Tibial artery (tissue), 4 donors: ENCODE measurements around the gene BRF1.

Source experiments
- DNase-seq, 2 donors: peaks; one replicate each; pipeline ENCODE4 v3.0.0-alpha.2; 2019
- H3K27ac ChIP-seq, 2 donors: fragments of 200-600 bp; sonication (generic) in 1 of 2; 1 replicate in 1 of 2; 2 replicates in 1 of 2; pipeline ENCODE4 v1.5.1; 2018 to 2019; ENCODE audit warnings: mild to moderate bottlenecking in 1 of 2
- H3K27me3 ChIP-seq, 2 donors: fragments of 200-600 bp; sonication (generic) in 1 of 2; one replicate each; pipeline versions ENCODE4 v1.5.1 to v1.6.0; 2016 to 2019
- H3K36me3 ChIP-seq, 3 donors: fragments of 200-600 bp; sonication (generic) in 2 of 3; one replicate each; pipeline ENCODE4 v1.5.1; 2016 to 2019; ENCODE audit warnings: mild to moderate bottlenecking in 2 of 3
- H3K4me1 ChIP-seq, 4 donors: fragments of 200-600 bp; sonication (generic) in 2 of 4; 1 replicate in 3 of 4; 2 replicates in 1 of 4; pipeline ENCODE4 v1.5.1; 2016 to 2019
- H3K4me3 ChIP-seq, 2 donors: fragments of 200-600 bp; sonication (generic) in 1 of 2; 1 replicate in 1 of 2; 2 replicates in 1 of 2; pipeline ENCODE4 v1.5.1; 2018 to 2019; ENCODE audit warnings: mild to moderate bottlenecking in 2 of 2
- H3K9me3 ChIP-seq, 3 donors: fragments of 200-600 bp; sonication (generic) in 1 of 3; one replicate each; pipeline ENCODE4 v1.5.1; 2016 to 2019
- CTCF ChIP-seq, 2 experiments: fragments of 200-600 bp in 1 of 2; fragments of 450-650 bp in 1 of 2; IDR thresholded peaks; one replicate each; pipeline ENCODE4 v1.5.1; 2017 to 2019; ENCODE audit warnings: antibody characterized with exemption in 2 of 2, mild to moderate bottlenecking in 1 of 2, moderate library complexity in 1 of 2
- intact Hi-C: fragments of 100-400 bp; cut with DNase I; formaldehyde crosslinking; loops from one replicate; pipeline ENCODE4 v1.15.0; 2023; ENCODE audit warnings: low total_unique reads

BRF1 gene

GRCh38 chr14:105187935-105188524, 112.8 kb downstream of the BRF1 start:
- Histone ChIP-seq H3K27ac (no peak overlapping the region), H3K4me3 (no peak overlapping the region), H3K4me1 (no peaks in the 10 kb centered on the region), H3K36me3 (no peaks in the 10 kb centered on the region), H3K27me3 (peaks cover 0 to 65% of the 10 kb centered on the region in 2 donors), H3K9me3 (peaks cover 0 to 9% (median 0%) of the 10 kb centered on the region in 3 donors)
- TF ChIP-seq CTCF (IDR thresholded peaks at IDR 0.05) = no peak
- intact Hi-C loops = no loop called here
- no peak for DNase-seq

- intact Hi-C loops = no loop called here
- Histone ChIP-seq H3K4me3 (no peak overlapping the region), H3K36me3 (no peaks in the 10 kb centered on the region), H3K27me3 (peaks cover 0 to 61% of the 10 kb centered on the region in 2 donors), H3K27ac (no peak overlapping the region), H3K4me1 (no peaks in the 10 kb centered on the region), H3K9me3 (peaks cover 0 to 9% (median 0%) of the 10 kb centered on the region in 3 donors)
- DNase-seq = no peak
- TF ChIP-seq CTCF (IDR thresholded peaks at IDR 0.05) = no peak
Measured at GRCh38 chr14:105187116-105187515, 113.7 kb downstream of the BRF1 start.

GRCh38 chr14:105185973-105186372, 114.8 kb downstream of the BRF1 start:
- DNase-seq = no peak
- peaks cover 0 to 10% (median 0%) of the 10 kb centered on the region in 4 donors for H3K4me1 ChIP-seq
- peaks cover 0 to 9% (median 0%) of the 10 kb centered on the region in 3 donors for H3K9me3 ChIP-seq
- no peak overlapping the region for H3K27ac ChIP-seq
- TF ChIP-seq CTCF (IDR thresholded peaks at IDR 0.05) = no peak
- H3K36me3 ChIP-seq = no peaks in the 10 kb centered on the region
- no peak overlapping the region for H3K4me3 ChIP-seq
- peaks cover 0 to 58% of the 10 kb centered on the region in 2 donors for H3K27me3 ChIP-seq
- intact Hi-C loops = no loop called here

- no peak for TF ChIP-seq CTCF (IDR thresholded peaks at IDR 0.05)
- DNase-seq = no peak
- Histone ChIP-seq H3K4me1 (peaks cover 0 to 18% (median 4%) of the 10 kb centered on the region in 4 donors), H3K27me3 (peaks cover 0 to 56% of the 10 kb centered on the region in 2 donors), H3K4me3 (no peak overlapping the region), H3K9me3 (peaks cover 0 to 9% (median 0%) of the 10 kb centered on the region in 3 donors), H3K36me3 (no peaks in the 10 kb centered on the region), H3K27ac (no peak overlapping the region)
- intact Hi-C loops = no loop called here
Measured at GRCh38 chr14:105185001-105185400, 115.8 kb downstream of the BRF1 start.

GRCh38 chr14:105184461-105184860, 116.3 kb downstream of the BRF1 start:
- H3K36me3 ChIP-seq = no peaks in the 10 kb centered on the region
- intact Hi-C loops = no loop called here
- H3K27ac ChIP-seq = no peak overlapping the region
- no peak for DNase-seq
- peaks cover 0 to 58% of the 10 kb centered on the region in 2 donors for H3K27me3 ChIP-seq
- no peak overlapping the region for H3K4me3 ChIP-seq
- H3K9me3 ChIP-seq = peaks cover 0 to 9% (median 0%) of the 10 kb centered on the region in 3 donors
- peaks cover 0 to 22% (median 4%) of the 10 kb centered on the region in 4 donors for H3K4me1 ChIP-seq
- TF ChIP-seq CTCF (IDR thresholded peaks at IDR 0.05) = no peak
